GM23338 (cell line): ENCODE data around the gene MYLK.

Source experiments
- CREB1 ChIP-seq: fragments of 250-450 bp; sonication (Bioruptor Pico); IDR thresholded peaks from 2 replicates; pipeline ENCODE4 v1.5.0; 2020; ENCODE audit warnings: low read depth, mild to moderate bottlenecking, moderate library complexity
- EZH2 ChIP-seq: fragments of 200-600 bp; sonication (generic); IDR thresholded peaks from one replicate; pipeline ENCODE4 v1.8.0; 2017; ENCODE audit warnings: antibody characterized with exemption, mild to moderate bottlenecking, low read depth; ENCODE audit not compliant: unreplicated experiment
- EZH2phosphoT487 ChIP-seq: fragments of 200-600 bp; sonication (generic); IDR thresholded peaks from one replicate; pipeline ENCODE4 v1.8.1; 2018; ENCODE audit warnings: antibody characterized with exemption; ENCODE audit not compliant: unreplicated experiment
- JUNB ChIP-seq: IDR thresholded peaks from one replicate; pipeline ENCODE4 v1.6.1; 2016; ENCODE audit warnings: antibody characterized with exemption; ENCODE audit not compliant: unreplicated experiment
- NANOG ChIP-seq: IDR thresholded peaks from 2 replicates; pipeline ENCODE4 v1.6.1; 2016; ENCODE audit warnings: antibody characterized with exemption, borderline replicate concordance
- POLR2AphosphoS5 ChIP-seq: IDR thresholded peaks from 2 replicates; pipeline ENCODE4 v1.6.1; 2016; ENCODE audit warnings: antibody characterized with exemption, low read depth
- STAT1 ChIP-seq: IDR thresholded peaks from one replicate; pipeline ENCODE4 v1.6.1; 2016; ENCODE audit warnings: antibody characterized with exemption; ENCODE audit not compliant: unreplicated experiment
- ZNF114 ChIP-seq: fragments of 250-450 bp; sonication (Bioruptor Pico); IDR thresholded peaks from 2 replicates; pipeline ENCODE4 v1.5.0; 2020; ENCODE audit warnings: mild to moderate bottlenecking, moderate library complexity
- ZNF331 ChIP-seq: fragments of 250-450 bp; sonication (Bioruptor Pico); IDR thresholded peaks from 2 replicates; pipeline ENCODE4 v1.5.0; 2020; ENCODE audit warnings: low read depth, mild to moderate bottlenecking, moderate library complexity
- TF ChIP-seq, protein P1 (sequence below), 2 experiments: fragments of 200-600 bp in 1 of 2; sonication (generic) in 1 of 2; conservative IDR thresholded peaks; 2 replicates each; pipeline versions ENCODE4 v1.5.1 to v1.6.1; 2016 to 2017; ENCODE audit warnings: antibody characterized with exemption in 2 of 2, low read depth in 2 of 2, mild to moderate bottlenecking in 2 of 2, moderate library complexity in 1 of 2
- TF ChIP-seq, protein P2 (sequence below): IDR thresholded peaks from one replicate; pipeline ENCODE4 v1.6.1; 2018; ENCODE audit warnings: antibody characterized with exemption; ENCODE audit not compliant: unreplicated experiment
- TF ChIP-seq, protein P3 (sequence below): fragments of 250-450 bp; sonication (Bioruptor Pico); IDR thresholded peaks from 2 replicates; pipeline ENCODE4 v1.5.0; 2020; ENCODE audit warnings: mild to moderate bottlenecking, moderate library complexity
- TF ChIP-seq, protein P4 (sequence below): IDR thresholded peaks from 2 replicates; pipeline ENCODE4 v1.6.1; 2016; ENCODE audit warnings: antibody characterized with exemption

DNA sequence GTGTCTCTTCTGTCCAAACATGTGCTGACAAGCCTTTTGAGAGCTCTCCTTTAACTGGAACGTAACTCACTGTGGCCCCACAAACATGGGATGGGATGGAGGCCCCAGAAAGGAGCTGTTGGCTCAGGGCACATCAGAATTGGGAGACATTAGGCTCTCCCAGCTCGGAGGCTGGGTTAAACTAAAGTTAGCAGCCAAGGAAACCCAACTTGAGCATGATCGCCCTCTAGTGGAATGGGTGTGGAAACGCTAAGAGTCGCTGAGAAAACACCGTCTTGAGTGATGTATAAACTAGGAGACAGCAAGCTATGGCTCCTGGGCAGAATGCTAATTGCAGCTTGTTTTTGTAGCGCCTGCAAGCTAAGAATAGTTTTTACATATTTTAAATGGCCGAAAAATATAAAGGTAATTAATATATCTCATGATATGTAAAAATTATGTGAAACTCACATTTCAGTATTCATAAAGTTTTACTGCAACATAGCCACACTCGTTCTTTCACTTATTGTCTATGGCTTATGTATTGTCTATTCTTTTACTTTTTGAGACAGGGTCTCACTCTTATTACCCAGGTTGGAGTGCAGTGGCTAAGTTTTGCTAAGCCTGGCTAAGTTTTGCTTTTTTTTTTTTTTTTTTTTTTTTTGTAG, 160.5 kb downstream of the MYLK start:
- no peak for TF ChIP-seq EZH2phosphoT487
- TF ChIP-seq POLR2AphosphoS5 = no peak
- no peak for TF ChIP-seq EZH2
- TF ChIP-seq, protein P1, sequence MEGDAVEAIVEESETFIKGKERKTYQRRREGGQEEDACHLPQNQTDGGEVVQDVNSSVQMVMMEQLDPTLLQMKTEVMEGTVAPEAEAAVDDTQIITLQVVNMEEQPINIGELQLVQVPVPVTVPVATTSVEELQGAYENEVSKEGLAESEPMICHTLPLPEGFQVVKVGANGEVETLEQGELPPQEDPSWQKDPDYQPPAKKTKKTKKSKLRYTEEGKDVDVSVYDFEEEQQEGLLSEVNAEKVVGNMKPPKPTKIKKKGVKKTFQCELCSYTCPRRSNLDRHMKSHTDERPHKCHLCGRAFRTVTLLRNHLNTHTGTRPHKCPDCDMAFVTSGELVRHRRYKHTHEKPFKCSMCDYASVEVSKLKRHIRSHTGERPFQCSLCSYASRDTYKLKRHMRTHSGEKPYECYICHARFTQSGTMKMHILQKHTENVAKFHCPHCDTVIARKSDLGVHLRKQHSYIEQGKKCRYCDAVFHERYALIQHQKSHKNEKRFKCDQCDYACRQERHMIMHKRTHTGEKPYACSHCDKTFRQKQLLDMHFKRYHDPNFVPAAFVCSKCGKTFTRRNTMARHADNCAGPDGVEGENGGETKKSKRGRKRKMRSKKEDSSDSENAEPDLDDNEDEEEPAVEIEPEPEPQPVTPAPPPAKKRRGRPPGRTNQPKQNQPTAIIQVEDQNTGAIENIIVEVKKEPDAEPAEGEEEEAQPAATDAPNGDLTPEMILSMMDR (conservative IDR thresholded peaks at IDR 0.05; ENCODE audit: low read depth in 2 of 2) = peak; percentile 78 to 91
- peak; percentile 97 for TF ChIP-seq CREB1
- no peak for TF ChIP-seq STAT1
- no peak for TF ChIP-seq JUNB
- TF ChIP-seq NANOG = no peak
- TF ChIP-seq, protein P2, sequence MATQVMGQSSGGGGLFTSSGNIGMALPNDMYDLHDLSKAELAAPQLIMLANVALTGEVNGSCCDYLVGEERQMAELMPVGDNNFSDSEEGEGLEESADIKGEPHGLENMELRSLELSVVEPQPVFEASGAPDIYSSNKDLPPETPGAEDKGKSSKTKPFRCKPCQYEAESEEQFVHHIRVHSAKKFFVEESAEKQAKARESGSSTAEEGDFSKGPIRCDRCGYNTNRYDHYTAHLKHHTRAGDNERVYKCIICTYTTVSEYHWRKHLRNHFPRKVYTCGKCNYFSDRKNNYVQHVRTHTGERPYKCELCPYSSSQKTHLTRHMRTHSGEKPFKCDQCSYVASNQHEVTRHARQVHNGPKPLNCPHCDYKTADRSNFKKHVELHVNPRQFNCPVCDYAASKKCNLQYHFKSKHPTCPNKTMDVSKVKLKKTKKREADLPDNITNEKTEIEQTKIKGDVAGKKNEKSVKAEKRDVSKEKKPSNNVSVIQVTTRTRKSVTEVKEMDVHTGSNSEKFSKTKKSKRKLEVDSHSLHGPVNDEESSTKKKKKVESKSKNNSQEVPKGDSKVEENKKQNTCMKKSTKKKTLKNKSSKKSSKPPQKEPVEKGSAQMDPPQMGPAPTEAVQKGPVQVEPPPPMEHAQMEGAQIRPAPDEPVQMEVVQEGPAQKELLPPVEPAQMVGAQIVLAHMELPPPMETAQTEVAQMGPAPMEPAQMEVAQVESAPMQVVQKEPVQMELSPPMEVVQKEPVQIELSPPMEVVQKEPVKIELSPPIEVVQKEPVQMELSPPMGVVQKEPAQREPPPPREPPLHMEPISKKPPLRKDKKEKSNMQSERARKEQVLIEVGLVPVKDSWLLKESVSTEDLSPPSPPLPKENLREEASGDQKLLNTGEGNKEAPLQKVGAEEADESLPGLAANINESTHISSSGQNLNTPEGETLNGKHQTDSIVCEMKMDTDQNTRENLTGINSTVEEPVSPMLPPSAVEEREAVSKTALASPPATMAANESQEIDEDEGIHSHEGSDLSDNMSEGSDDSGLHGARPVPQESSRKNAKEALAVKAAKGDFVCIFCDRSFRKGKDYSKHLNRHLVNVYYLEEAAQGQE = no peak
- TF ChIP-seq ZNF114 (CRISPR knock-in tag) = no peak
- TF ChIP-seq, protein P3, sequence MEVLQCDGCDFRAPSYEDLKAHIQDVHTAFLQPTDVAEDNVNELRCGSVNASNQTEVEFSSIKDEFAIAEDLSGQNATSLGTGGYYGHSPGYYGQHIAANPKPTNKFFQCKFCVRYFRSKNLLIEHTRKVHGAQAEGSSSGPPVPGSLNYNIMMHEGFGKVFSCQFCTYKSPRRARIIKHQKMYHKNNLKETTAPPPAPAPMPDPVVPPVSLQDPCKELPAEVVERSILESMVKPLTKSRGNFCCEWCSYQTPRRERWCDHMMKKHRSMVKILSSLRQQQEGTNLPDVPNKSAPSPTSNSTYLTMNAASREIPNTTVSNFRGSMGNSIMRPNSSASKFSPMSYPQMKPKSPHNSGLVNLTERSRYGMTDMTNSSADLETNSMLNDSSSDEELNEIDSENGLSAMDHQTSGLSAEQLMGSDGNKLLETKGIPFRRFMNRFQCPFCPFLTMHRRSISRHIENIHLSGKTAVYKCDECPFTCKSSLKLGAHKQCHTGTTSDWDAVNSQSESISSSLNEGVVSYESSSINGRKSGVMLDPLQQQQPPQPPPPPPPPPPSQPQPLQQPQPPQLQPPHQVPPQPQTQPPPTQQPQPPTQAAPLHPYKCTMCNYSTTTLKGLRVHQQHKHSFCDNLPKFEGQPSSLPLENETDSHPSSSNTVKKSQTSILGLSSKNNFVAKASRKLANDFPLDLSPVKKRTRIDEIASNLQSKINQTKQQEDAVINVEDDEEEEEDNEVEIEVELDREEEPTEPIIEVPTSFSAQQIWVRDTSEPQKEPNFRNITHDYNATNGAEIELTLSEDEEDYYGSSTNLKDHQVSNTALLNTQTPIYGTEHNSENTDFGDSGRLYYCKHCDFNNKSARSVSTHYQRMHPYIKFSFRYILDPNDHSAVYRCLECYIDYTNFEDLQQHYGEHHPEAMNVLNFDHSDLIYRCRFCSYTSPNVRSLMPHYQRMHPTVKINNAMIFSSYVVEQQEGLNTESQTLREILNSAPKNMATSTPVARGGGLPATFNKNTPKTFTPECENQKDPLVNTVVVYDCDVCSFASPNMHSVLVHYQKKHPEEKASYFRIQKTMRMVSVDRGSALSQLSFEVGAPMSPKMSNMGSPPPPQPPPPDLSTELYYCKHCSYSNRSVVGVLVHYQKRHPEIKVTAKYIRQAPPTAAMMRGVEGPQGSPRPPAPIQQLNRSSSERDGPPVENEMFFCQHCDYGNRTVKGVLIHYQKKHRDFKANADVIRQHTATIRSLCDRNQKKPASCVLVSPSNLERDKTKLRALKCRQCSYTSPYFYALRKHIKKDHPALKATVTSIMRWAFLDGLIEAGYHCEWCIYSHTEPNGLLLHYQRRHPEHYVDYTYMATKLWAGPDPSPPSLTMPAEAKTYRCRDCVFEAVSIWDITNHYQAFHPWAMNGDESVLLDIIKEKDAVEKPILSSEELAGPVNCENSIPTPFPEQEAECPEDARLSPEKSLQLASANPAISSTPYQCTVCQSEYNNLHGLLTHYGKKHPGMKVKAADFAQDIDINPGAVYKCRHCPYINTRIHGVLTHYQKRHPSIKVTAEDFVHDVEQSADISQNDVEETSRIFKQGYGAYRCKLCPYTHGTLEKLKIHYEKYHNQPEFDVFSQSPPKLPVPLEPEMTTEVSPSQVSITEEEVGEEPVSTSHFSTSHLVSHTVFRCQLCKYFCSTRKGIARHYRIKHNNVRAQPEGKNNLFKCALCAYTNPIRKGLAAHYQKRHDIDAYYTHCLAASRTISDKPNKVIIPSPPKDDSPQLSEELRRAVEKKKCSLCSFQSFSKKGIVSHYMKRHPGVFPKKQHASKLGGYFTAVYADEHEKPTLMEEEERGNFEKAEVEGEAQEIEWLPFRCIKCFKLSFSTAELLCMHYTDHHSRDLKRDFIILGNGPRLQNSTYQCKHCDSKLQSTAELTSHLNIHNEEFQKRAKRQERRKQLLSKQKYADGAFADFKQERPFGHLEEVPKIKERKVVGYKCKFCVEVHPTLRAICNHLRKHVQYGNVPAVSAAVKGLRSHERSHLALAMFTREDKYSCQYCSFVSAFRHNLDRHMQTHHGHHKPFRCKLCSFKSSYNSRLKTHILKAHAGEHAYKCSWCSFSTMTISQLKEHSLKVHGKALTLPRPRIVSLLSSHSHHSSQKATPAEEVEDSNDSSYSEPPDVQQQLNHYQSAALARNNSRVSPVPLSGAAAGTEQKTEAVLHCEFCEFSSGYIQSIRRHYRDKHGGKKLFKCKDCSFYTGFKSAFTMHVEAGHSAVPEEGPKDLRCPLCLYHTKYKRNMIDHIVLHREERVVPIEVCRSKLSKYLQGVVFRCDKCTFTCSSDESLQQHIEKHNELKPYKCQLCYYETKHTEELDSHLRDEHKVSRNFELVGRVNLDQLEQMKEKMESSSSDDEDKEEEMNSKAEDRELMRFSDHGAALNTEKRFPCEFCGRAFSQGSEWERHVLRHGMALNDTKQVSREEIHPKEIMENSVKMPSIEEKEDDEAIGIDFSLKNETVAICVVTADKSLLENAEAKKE (CRISPR knock-in tag) = no peak
- TF ChIP-seq, protein P4, sequence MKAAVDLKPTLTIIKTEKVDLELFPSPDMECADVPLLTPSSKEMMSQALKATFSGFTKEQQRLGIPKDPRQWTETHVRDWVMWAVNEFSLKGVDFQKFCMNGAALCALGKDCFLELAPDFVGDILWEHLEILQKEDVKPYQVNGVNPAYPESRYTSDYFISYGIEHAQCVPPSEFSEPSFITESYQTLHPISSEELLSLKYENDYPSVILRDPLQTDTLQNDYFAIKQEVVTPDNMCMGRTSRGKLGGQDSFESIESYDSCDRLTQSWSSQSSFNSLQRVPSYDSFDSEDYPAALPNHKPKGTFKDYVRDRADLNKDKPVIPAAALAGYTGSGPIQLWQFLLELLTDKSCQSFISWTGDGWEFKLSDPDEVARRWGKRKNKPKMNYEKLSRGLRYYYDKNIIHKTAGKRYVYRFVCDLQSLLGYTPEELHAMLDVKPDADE = no peak
- no peak for TF ChIP-seq ZNF331 (CRISPR knock-in tag)
